Dermis microvascular lymphatic vessel endothelial cell (primary cell): ENCODE measurements around the gene DNM3. TPM values are rescaled to one million over a fixed set of nuclear protein-coding genes. Genes with fewer than 3 reads are reported as not detected.

ENCODE experiments used
- DNase-seq, 2 donors: peaks; one replicate each; pipeline versions ENCODE4 v3.0.0 to v3.0.0-alpha.2; 2010; ENCODE audit warnings: low read depth in 2 of 2
- total RNA-seq: library from RNA; depleted of rRNA; stranded (reverse); fragments of >200 nt; gene quantifications from 2 replicates; pipeline ENCODE4 v1.2.1, GENCODE V29; 2014

The DNM3 gene
- total RNA-seq, 1 donor from 2014 or later = 0.51 TPM

DNA sequence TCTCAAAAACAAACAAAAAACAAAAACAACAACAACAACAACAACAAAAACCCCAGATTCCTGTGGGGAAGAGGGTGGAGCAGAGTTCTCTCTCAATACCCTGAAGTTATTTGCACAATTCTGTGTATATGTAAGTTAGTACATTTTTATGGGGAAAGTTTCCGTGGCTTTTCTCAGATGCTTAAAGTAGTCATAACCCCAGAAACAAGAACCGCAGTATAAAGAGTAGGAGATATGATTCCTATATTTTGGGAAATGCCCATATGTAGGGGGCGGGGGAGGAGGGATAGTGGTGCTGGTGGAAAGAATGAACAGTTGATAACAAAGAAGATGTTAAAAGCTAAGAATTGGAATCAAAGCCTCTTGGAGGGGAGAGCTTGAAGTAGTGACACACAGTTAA is 131.5 kb downstream of the DNM3 start:
- no peak for DNase-seq

DNA sequence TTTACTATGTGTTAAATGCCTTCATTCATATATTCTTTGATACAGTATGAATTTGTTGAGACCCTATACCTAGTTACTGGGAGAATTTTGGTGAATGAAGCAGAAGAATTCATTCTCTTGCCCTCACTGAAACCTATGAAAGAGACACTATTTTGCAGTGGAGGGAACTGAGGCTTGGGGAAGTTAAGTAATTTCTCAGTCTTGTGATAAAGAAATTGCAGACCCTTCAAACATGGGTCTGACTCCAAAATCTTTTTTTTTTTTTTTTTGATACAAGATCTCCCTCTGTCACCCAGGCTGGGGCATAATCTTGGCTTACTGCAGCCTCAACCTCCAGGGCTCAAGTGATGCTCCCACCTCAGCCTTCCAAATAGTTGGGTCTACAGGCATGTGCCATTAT is 132.1 kb downstream of the DNM3 start:
- no peak for DNase-seq

DNA sequence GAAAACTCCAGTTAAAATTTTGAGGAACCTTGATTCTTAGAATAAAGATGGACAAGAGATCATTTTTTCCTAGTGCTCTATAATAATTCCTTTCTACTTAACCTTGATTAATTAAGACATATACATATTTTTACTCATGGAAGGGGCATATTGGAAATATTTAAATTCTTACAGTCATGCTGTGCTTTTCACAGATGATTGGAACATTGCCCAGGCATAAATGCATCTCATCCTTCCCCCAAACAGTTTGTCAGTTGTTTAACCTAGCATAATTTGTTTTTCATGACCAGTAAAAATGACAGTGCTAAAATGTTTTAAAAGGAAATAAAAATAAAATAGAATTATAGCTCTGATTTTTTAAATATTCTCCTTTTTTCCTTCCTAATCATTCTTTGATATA is 140.0 kb downstream of the DNM3 start:
- DNase-seq = no peak

DNA sequence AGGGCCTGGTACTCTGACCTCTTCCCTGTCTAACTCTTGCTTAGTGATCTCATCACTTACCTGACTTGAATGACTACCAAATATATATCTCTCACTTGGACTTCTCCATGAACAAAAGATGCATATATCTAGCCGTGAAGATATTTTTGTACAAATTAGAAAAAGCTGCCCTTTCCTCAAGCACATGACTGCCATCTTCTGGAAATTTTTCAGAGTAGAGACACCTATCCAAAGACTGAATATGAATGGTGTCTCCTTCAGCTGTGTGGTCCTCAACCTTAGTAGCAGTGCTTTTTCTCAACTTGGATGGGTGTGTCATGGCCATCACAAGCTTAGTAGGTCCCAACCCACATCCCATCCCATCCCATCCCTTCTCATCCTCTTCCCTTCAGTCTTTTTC is 142.3 kb downstream of the DNM3 start:
- peak; percentile 17 to 40 for DNase-seq

DNA sequence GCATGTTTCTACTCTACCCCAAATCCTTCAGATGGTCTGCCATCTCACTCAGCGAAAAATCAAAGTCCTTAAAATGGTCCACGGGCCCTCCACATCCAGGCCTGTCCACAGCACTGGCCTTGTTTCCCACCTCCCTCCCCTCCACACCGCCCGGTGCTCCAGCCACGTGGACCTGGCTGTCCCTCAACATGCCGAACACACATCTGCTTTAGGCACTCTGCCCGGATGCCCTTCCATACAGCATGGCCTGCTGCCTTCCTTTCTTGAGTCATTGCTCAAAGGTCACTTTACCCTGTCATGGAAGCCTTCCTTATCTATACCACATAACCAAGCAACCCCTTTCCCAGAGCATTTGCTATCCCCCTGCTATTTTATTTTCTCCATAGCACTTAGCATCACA is 143.0 kb downstream of the DNM3 start:
- no peak for DNase-seq

- DNase-seq = peak; percentile 18 to 27
Measured at GRCh38 chr1:171984850-171985485, 143.7 kb downstream of the DNM3 start.

DNA sequence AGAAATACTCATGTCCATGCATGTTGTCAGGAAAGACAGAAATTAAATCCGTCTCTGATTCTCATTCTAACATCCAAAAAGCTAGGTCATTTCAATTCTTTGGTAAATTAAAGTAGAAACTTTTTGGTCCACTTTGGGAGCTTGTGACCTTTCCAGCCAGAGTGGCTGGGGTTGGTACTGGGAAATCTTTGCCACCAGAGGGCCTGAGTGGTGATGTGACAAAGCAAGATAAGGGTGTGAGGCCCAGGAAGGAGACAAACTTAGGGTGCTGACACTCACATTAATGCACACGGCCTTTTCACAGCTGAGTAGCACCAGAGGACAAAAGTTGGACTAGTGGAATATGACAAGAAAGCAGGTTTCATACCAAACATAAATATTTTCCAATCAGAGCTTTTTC is 144.3 kb downstream of the DNM3 start:
- no peak for DNase-seq

DNA sequence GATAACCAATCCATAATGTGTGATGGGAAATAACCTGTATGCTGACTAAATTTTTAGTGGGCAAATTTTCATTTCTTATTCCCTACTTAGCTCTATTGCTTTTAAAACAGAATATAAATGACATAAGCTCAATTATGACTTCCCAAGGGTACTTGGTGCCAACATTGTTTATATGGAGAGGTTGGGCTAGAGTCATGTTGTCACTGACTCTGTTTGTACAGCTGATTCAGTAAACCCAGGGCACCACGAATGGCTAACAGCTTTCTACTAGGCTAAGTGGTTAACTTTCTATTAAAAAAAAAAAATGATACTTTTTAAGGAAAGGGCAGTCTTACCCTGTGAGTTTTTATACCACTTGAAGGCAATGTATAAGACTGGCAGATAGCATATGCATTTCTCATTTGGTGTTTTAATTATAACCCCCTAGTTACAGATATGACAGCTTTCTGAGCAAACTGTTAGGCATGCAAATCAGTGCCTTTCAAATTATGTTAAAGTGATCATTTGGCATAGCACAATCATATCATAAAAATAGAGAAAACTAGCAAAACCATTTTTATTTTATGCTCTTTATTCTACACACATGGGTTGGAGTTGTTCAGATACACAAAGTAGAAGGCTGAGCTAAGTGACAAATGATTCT is 147.1 kb downstream of the DNM3 start:
- no peak for DNase-seq

GRCh38 chr1:171990371-171990770 is 149.1 kb downstream of the DNM3 start:
- no peak for DNase-seq

- no peak for DNase-seq
Measured at GRCh38 chr1:171994293-171994692, 153.0 kb downstream of the DNM3 start.

- no peak for DNase-seq
Measured at GRCh38 chr1:171995573-171995972, 154.3 kb downstream of the DNM3 start.

GRCh38 chr1:171997936-171998335 is 156.6 kb downstream of the DNM3 start:
- no peak for DNase-seq

- DNase-seq = no peak
Measured at GRCh38 chr1:171998711-171999110, 157.4 kb downstream of the DNM3 start.

- no peak for DNase-seq
Measured at GRCh38 chr1:171999756-172000155, 158.5 kb downstream of the DNM3 start.

DNA sequence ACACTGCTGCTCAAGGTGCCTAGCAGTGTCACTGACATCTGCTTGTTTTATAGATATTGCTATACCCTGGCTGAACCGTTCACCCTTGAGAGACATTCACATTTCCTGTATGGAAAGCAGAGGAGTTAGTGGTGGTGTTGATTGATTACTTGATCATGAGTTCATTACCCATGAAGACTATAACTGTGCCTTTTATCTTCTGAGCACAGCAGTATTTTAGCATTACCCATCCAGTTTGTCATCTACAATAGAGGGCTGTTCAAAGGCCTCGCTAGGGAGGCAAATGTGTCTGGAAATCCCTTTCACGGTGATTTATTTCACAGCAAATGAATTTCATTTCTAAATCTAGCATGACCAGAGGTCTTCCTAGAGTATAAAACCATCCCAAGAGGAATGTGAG is 160.0 kb downstream of the DNM3 start:
- DNase-seq = no peak

DNA sequence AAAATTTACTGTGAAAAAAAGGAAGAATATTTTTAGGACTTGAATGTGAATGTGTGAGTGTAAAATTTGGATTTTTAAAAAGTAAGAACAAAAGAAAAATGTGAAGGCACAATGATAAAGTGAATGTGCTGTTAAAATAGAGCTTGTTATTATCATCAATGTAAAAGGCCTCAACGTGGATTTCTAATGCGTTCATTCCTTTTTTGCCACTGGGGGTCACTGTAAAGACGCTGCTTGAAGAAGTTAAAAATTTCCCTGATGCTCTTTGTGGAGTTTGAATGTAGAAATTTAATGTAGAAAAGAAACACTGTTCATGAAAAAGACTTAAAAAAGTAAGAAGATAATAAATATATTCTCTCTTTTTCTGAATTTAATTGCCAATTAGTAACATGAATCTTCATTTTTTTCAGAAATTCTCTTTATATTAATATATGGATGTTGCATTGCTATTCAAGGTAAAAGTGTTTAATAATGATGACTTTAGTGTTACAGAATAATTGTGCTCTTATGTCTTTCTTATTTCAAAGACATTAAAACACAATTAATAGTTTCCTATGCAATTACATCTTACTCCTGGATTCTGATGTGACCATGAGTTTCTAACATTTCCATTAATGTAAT is 161.5 kb downstream of the DNM3 start:
- DNase-seq = peak; percentile 56 to 67

DNA sequence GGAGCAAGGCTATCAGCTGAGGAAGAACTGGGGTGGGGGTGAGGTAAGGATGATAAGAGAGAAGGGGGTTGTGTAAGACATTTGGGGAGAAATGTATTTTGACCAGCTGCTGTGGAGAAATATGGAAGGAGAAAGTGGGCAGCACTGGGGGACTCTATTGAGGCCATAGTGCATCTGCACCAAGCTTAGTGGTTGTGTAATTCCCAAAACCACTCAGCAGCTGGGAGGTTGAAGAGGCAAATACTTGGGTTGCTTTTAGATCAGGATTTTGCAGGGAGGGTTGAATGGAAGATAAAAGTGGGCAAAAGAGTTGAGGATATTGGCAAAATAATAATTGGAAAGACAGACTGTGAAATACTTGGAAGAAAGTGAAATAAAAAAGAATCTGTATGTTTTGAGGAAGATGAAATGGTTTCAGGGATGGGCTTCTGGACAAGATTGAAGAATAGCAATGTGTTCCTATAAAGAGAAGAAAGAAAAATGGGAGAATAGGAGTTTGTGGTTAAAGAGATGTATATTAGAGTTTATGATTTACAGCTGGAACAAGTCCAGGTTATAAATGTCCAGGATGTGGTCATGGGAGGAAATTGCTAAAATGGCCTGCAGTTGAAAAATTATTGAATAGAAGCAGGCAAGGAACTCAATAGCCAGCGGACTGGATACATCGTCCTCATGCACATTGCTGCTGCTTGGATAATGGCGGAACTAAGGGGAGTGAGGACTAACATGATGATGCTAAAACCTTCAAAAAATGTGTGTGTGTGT is 162.7 kb downstream of the DNM3 start:
- DNase-seq = peak in 1 of 2 donors; percentile 7

DNA sequence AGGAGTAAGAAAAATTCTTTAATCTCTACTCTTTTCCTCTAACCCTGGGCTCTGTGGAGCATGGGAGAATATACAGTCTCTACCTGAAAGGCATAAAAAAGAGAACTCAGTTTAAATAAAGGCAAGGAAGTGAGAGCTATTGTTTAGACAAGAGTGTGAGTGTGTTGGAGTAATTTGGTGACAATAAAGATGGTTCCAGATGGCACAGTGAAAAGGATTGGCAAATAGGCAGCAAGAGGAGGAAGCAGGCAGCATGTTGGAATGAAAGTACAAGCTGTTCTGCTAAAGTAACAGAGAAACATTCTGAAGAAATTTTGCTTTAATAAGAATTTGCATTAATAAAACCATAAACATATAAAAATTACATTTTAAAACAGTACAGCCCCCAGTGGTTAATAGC is 163.4 kb downstream of the DNM3 start:
- DNase-seq = no peak

DNA sequence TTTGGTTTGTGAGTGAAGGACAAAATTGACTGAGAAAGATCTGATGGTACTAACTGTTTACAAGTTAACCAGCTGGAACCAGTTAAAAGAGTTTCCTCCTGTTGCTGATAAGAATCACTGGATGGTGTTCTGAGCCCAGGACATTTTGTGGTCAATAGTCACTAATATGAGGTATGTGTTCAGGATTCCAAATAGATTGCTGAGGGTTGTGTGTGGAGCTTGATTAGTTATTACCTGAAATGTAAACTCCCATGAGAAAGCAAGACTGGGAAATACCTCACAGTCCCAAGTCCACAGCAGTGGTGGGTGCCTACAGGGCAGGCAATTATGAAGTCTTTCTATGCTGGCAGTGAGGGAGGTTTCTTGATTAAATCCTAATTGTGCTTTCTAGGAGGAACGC is 164.6 kb downstream of the DNM3 start:
- DNase-seq = no peak

GRCh38 chr1:172006660-172007059 is 165.4 kb downstream of the DNM3 start:
- no peak for DNase-seq

GRCh38 chr1:172018727-172019311 is 177.5 kb downstream of the DNM3 start:
- DNase-seq = no peak

GRCh38 chr1:172019976-172020375 is 178.7 kb downstream of the DNM3 start:
- DNase-seq = no peak
